Measurements from ENCODE around the gene ANKRD39. TPM values are rescaled to one million over a fixed set of nuclear protein-coding genes. Genes with fewer than 3 reads are reported as not detected.
A peak's percentile ranks its signal among the peaks of the same experiment; 100 is the strongest.
"Not testable (repeated sequence)": the region's sequence is repeated elsewhere in the genome, so short reads cannot be mapped to it uniquely, and the experiment has no call there.

Gene ANKRD39
- polyA plus RNA-seq, 2 donors: 11.9 to 12.2 TPM

DNA sequence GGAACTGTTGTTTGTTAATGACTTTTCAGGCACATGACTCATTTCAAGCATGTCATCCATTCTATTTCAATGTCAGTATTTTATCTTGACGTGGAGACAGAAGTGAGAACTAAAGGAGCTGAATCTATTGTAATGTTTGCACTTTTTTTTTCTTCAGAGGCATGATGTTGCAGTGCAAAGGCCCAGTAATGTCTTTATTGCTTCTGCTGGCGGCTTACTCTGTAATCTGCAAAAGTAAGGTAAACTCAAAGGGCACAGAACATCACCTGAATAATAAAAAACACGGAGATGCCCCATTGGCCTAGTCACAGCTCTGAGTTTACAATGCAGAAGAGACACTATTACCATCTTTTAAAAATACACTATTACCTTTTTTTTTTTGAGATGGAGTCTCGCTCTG lies 44.2 kb downstream of the ANKRD39 start:
- Histone ChIP-seq H3K4me3 (ENCODE audit: low read depth in 1 of 2, low read length in 2 of 2) (no peak overlapping the region), H3K27ac (ENCODE audit: low read depth in 2 of 2, low read length in 1 of 2) (no peak overlapping the region), H3K27me3 (ENCODE audit: control insufficient read depth in 1 of 2, insufficient read depth in 2 of 2, low read length in 2 of 2) (no peaks in the 10 kb centered on the region), H3K9me3 (ENCODE audit: control insufficient read depth in 2 of 2, insufficient read depth in 1 of 2, low read depth in 1 of 2, low read length in 1 of 2) (no peaks in the 10 kb centered on the region), H3K4me1 (ENCODE audit: control insufficient read depth in 2 of 2, insufficient read depth in 2 of 2, low read length in 1 of 2) (peaks cover 5 to 13% of the 10 kb centered on the region in 2 donors), H3K36me3 (ENCODE audit: control insufficient read depth in 2 of 2, insufficient read depth in 2 of 2, low read length in 1 of 2) (peaks cover 2 to 19% of the 10 kb centered on the region in 2 donors)
- 84 to 90% methylated on average over 4 of the region's 4 CpGs for WGBS, 2 donors

DNA sequence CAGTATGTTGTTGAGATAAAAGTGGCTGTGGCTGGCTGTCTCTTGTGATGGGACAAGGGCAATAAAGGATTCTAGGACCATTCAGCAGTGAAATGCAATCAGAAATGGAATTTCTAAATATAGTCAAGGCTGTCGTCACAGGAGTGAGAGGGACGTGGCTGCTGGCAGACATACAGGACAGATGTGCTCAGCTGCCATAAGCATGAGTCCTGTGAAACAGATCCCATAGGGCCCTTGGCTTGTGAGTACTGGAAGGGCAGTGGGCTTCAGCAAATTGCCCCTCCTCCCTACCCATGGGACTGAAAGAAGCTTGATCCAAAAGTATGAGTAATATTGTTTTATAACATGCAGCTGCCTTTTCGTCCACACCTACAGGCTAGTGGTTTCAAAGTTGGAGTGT lies 45.9 kb downstream of the ANKRD39 start:
- no peak overlapping the region for H3K4me3 ChIP-seq (ENCODE audit: low read depth in 1 of 2, low read length in 2 of 2)
- no peak overlapping the region for H3K27ac ChIP-seq (ENCODE audit: low read depth in 2 of 2, low read length in 1 of 2)
- peaks cover 2 to 23% of the 10 kb centered on the region in 2 donors for H3K36me3 ChIP-seq (ENCODE audit: control insufficient read depth in 2 of 2, insufficient read depth in 2 of 2, low read length in 1 of 2)
- no peaks in the 10 kb centered on the region for H3K4me1 ChIP-seq (ENCODE audit: control insufficient read depth in 2 of 2, insufficient read depth in 2 of 2, low read length in 1 of 2)
- H3K27me3 ChIP-seq (ENCODE audit: control insufficient read depth in 1 of 2, insufficient read depth in 2 of 2, low read length in 2 of 2): no peaks in the 10 kb centered on the region
- 39 to 44% methylated on average over 3 of the region's 3 CpGs for WGBS, 2 donors
- no peaks in the 10 kb centered on the region for H3K9me3 ChIP-seq (ENCODE audit: control insufficient read depth in 2 of 2, insufficient read depth in 1 of 2, low read depth in 1 of 2, low read length in 1 of 2)

DNA sequence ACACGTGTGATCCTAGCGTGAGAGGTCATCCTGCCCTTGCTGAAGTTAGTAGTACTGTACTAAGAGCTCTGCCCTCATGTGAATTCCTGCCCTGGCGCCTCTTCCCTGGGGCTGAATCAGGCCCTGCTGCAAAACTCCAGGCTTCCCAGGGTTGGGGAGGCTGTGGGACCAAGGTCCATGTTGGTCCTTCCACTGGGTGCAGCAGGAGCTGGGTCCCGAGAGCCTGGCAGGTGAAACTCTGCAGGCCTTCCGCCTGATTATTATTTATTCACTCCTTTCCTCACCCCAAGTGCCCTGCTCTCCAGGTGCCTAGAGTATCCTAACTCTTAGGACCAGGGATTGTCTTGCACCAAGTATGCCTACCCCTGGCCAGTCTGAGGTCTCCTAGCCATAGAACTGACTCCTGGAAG lies 47.0 kb downstream of the ANKRD39 start:
- Histone ChIP-seq H3K36me3 (ENCODE audit: control insufficient read depth in 2 of 2, insufficient read depth in 2 of 2, low read length in 1 of 2) (peaks cover 2 to 23% of the 10 kb centered on the region in 2 donors), H3K27me3 (ENCODE audit: control insufficient read depth in 1 of 2, insufficient read depth in 2 of 2, low read length in 2 of 2) (no peaks in the 10 kb centered on the region), H3K4me3 (ENCODE audit: low read depth in 1 of 2, low read length in 2 of 2) (no peak overlapping the region), H3K4me1 (ENCODE audit: control insufficient read depth in 2 of 2, insufficient read depth in 2 of 2, low read length in 1 of 2) (no peaks in the 10 kb centered on the region), H3K9me3 (ENCODE audit: control insufficient read depth in 2 of 2, insufficient read depth in 1 of 2, low read depth in 1 of 2, low read length in 1 of 2) (no peaks in the 10 kb centered on the region), H3K27ac (ENCODE audit: low read depth in 2 of 2, low read length in 1 of 2) (no peak overlapping the region)
- 79 to 90% methylated on average over 5 of the region's 5 CpGs for WGBS, 2 donors

DNA sequence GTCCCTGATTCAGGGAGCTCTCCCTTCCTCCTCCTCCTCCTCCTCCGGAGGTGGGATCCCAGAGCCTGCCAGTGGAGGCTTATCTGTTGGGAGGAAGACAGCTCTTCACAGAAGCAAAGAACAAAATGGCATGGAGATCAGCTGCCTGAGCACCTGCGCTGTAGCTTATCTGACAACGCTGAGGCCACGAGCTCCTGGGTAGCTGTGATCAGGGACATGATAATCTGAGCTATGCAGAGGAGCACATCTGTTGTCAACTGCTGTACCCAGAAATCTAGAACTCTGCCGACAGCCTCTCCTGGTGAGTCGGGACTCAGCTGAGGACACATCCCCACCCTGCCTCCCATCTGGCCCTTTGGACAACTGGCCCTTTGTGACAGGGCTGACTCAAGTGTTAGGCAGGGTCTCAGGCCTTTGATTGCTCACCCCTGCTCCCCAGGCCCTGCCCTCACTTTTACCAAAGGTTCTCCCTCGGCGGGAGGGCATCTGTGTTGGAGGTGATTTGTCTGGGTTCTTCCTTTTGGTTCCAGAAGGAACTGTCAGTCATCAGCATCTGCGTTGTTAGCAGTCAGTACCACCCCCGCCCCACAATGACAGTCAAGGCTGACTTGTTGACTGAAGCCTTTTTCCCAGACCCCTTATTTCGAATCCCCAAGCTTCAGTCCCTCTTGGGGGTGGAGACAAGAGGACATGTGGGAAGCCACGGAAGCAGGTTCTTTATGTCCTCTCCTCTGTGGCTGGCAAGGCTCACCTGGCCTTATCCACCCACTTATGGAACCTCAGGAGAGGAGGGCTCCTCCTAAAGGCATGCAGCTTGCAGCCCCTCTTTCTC lies 47.6 kb downstream of the ANKRD39 start:
- H3K36me3 ChIP-seq (ENCODE audit: control insufficient read depth in 2 of 2, insufficient read depth in 2 of 2, low read length in 1 of 2): peaks cover 2 to 23% of the 10 kb centered on the region in 2 donors
- H3K27me3 ChIP-seq (ENCODE audit: control insufficient read depth in 1 of 2, insufficient read depth in 2 of 2, low read length in 2 of 2): no peaks in the 10 kb centered on the region
- H3K27ac ChIP-seq (ENCODE audit: low read depth in 2 of 2, low read length in 1 of 2): no peak overlapping the region
- no peak overlapping the region for H3K4me3 ChIP-seq (ENCODE audit: low read depth in 1 of 2, low read length in 2 of 2)
- H3K9me3 ChIP-seq (ENCODE audit: control insufficient read depth in 2 of 2, insufficient read depth in 1 of 2, low read depth in 1 of 2, low read length in 1 of 2): no peaks in the 10 kb centered on the region
- H3K4me1 ChIP-seq (ENCODE audit: control insufficient read depth in 2 of 2, insufficient read depth in 2 of 2, low read length in 1 of 2): no peaks in the 10 kb centered on the region
- WGBS, 2 donors: 78 to 84% methylated on average over 12 of the region's 12 CpGs

DNA sequence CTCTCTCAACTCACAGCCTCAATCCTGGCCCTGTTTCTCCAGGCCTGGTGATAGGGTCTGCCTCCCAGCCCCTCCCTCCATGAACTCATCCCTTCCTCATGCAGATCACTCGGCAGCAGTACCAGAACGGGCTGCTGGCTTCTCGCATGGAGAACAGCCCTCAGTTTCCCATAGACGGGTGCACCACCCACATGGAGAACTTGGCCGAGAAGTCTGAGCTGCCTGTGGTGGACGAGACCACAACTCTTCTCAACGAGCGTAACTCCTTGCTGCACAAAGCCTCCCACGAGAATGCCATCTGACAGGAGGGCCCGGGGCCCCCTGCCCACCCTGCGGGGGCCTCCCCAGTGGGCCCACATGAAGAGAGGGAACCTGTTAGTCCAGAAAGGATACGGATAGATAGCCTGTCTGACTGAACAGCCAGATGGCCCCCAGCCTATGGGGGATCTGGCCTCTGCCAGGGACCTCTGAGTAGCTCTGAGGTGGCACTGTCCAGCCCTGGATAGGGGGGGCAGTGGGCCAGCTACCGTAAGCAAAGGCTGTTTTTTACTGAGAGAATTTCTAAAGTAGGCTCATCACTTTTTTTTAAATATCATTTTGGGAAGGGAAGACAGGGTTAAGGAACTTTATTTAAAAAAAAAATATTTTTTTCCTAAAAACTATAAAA lies 48.5 kb downstream of the ANKRD39 start:
- Histone ChIP-seq H3K36me3 (ENCODE audit: control insufficient read depth in 2 of 2, insufficient read depth in 2 of 2, low read length in 1 of 2) (peaks cover 2 to 23% of the 10 kb centered on the region in 2 donors), H3K4me3 (ENCODE audit: low read depth in 1 of 2, low read length in 2 of 2) (no peak overlapping the region), H3K27ac (ENCODE audit: low read depth in 2 of 2, low read length in 1 of 2) (no peak overlapping the region), H3K27me3 (ENCODE audit: control insufficient read depth in 1 of 2, insufficient read depth in 2 of 2, low read length in 2 of 2) (no peaks in the 10 kb centered on the region), H3K4me1 (ENCODE audit: control insufficient read depth in 2 of 2, insufficient read depth in 2 of 2, low read length in 1 of 2) (no peaks in the 10 kb centered on the region), H3K9me3 (ENCODE audit: control insufficient read depth in 2 of 2, insufficient read depth in 1 of 2, low read depth in 1 of 2, low read length in 1 of 2) (no peaks in the 10 kb centered on the region)
- WGBS, 2 donors: 84 to 85% methylated on average over 13 of the region's 13 CpGs

DNA sequence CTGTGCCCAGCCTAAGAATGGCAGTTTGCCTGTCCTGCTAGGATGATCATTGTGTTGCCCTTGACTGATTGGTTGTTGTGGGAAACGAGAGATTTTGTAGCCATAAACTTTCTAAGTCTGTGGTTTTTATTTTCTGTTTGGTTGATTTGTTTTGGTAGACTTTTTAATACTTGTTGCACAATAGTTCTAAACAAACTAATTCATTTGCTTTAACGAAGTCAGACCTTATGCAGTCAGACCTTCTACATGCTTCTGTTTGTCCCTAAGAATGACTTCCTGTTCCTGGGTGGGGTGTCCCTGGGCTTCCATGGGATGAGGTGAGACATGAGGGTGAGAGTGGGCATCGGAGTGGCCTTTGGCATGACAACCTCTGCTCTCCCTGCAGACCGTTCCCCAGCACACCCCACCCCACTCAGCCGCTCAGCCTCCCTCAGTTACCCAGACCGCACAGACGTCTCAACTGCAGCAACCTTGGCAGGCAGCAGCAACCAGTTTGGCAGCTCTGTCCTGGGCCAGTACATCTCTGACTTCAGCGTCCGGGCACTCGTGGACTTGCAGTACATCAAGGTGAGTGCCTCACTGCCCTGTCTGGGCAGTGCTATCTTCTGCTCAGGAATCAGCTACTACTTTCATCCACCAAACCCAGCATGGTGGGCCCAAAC lies 49.5 kb downstream of the ANKRD39 start:
- H3K4me3 ChIP-seq (ENCODE audit: low read depth in 1 of 2, low read length in 2 of 2): no peak overlapping the region
- no peaks in the 10 kb centered on the region for H3K4me1 ChIP-seq (ENCODE audit: control insufficient read depth in 2 of 2, insufficient read depth in 2 of 2, low read length in 1 of 2)
- no peaks in the 10 kb centered on the region for H3K27me3 ChIP-seq (ENCODE audit: control insufficient read depth in 1 of 2, insufficient read depth in 2 of 2, low read length in 2 of 2)
- no peaks in the 10 kb centered on the region for H3K9me3 ChIP-seq (ENCODE audit: control insufficient read depth in 2 of 2, insufficient read depth in 1 of 2, low read depth in 1 of 2, low read length in 1 of 2)
- no peak overlapping the region for H3K27ac ChIP-seq (ENCODE audit: low read depth in 2 of 2, low read length in 1 of 2)
- WGBS, 2 donors: 75 to 81% methylated on average over 10 of the region's 10 CpGs
- peaks cover 2 to 23% of the 10 kb centered on the region in 2 donors for H3K36me3 ChIP-seq (ENCODE audit: control insufficient read depth in 2 of 2, insufficient read depth in 2 of 2, low read length in 1 of 2)

DNA sequence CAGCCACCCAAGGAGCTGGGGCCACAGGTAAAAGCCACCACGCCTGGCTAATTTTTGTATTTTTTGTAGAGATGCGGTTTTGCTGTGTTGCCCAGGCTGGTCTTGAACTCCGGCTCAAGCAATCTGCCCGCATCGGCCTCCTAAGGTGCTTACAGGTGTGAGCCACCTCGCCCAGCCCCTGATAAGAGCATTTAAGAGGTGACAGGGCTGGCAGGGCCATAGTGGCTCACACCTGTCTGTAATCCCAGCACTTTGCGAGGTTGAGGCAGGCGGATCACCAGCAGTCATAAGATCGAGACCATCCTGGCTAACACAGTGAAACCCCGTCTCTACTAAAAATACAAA lies 50.7 kb downstream of the ANKRD39 start:
- H3K27me3 ChIP-seq (ENCODE audit: control insufficient read depth in 1 of 2, insufficient read depth in 2 of 2, low read length in 2 of 2): no peaks in the 10 kb centered on the region
- no peaks in the 10 kb centered on the region for H3K9me3 ChIP-seq (ENCODE audit: control insufficient read depth in 2 of 2, insufficient read depth in 1 of 2, low read depth in 1 of 2, low read length in 1 of 2)
- H3K4me1 ChIP-seq (ENCODE audit: control insufficient read depth in 2 of 2, insufficient read depth in 2 of 2, low read length in 1 of 2): no peaks in the 10 kb centered on the region
- H3K36me3 ChIP-seq (ENCODE audit: control insufficient read depth in 2 of 2, insufficient read depth in 2 of 2, low read length in 1 of 2): peaks cover 3 to 26% of the 10 kb centered on the region in 2 donors
- peak overlapping the region; percentile 37 to 62 for H3K27ac ChIP-seq (ENCODE audit: low read depth in 2 of 2, low read length in 1 of 2)
- WGBS, 2 donors: 89 to 95% methylated on average over 10 of the region's 10 CpGs
- H3K4me3 ChIP-seq (ENCODE audit: low read depth in 1 of 2, low read length in 2 of 2): no peak overlapping the region

DNA sequence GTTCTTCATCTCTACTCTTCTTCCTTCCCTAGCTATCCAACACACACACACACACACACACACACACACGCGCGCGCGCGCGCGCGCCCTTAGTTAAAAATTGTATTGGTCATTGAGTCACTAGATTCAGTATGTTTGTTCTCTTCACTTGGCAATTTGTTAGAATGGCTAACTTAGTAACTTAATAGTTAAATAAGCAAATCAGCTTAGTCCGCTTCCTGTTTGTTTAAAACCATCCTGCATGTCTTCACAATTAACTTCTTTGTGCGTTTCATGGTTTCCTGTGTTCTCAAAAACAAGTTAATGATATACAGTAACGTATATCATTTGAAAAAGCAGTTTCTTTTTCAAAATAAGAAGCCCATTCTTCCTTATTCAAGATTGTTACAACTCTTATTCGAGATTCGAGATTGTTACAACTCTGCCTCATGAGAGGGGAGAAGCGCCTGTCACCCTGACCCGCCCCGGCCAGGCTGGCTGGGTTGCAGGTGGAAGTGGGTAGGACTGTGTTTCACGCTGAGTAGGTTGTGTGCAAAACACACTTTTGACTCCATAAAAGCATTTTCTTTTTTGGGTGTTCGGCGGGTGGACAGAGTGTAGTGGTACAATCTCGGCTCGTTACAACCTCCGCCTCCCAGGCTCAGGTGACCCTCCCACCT lies 51.2 kb downstream of the ANKRD39 start:
- Histone ChIP-seq H3K27ac (ENCODE audit: low read depth in 2 of 2, low read length in 1 of 2) (peak overlapping the region; percentile 37 to 62), H3K4me3 (ENCODE audit: low read depth in 1 of 2, low read length in 2 of 2) (no peak overlapping the region), H3K9me3 (ENCODE audit: control insufficient read depth in 2 of 2, insufficient read depth in 1 of 2, low read depth in 1 of 2, low read length in 1 of 2) (peaks cover 0 to 5% of the 10 kb centered on the region in 2 donors), H3K36me3 (ENCODE audit: control insufficient read depth in 2 of 2, insufficient read depth in 2 of 2, low read length in 1 of 2) (peaks cover 4 to 31% of the 10 kb centered on the region in 2 donors), H3K27me3 (ENCODE audit: control insufficient read depth in 1 of 2, insufficient read depth in 2 of 2, low read length in 2 of 2) (no peaks in the 10 kb centered on the region), H3K4me1 (ENCODE audit: control insufficient read depth in 2 of 2, insufficient read depth in 2 of 2, low read length in 1 of 2) (no peaks in the 10 kb centered on the region)
- 83 to 86% methylated on average over 23 of the region's 23 CpGs for WGBS, 2 donors

DNA sequence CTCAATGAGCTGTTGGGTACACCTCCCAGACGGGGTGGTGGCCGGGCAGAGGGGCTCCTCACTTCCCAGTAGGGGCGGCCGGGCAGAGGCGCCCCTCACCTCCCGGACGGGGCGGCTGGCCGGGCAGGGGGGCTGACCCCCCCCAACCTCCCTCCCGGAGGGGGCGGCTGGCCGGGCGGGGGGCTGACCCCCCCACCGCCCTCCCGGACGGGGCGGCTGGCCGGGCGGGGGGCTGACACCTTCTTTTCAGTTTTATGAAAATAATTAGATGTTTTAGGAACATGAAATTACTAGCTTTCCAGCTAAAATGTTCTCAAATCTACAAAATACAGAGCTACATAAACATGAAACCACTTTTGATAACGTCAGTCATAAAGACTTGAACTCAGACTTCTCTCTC lies 51.9 kb downstream of the ANKRD39 start:
- not testable (repeated sequence) for H3K27me3 ChIP-seq (ENCODE audit: control insufficient read depth in 1 of 2, insufficient read depth in 2 of 2, low read length in 2 of 2); H3K4me1 ChIP-seq (ENCODE audit: control insufficient read depth in 2 of 2, insufficient read depth in 2 of 2, low read length in 1 of 2); H3K27ac ChIP-seq (ENCODE audit: low read depth in 2 of 2, low read length in 1 of 2); H3K4me3 ChIP-seq (ENCODE audit: low read depth in 1 of 2, low read length in 2 of 2); H3K9me3 ChIP-seq (ENCODE audit: control insufficient read depth in 2 of 2, insufficient read depth in 1 of 2, low read depth in 1 of 2, low read length in 1 of 2)
- 87 to 89% methylated on average over 11 to 16 of the region's 20 CpGs for WGBS, 2 donors
- peaks cover 4 to 31% of the 10 kb centered on the region in 2 donors for H3K36me3 ChIP-seq (ENCODE audit: control insufficient read depth in 2 of 2, insufficient read depth in 2 of 2, low read length in 1 of 2)

Data from esophagus (tissue), 2 donors.